PC-9 (cell line): ENCODE results near the gene AIRE. TPM values are rescaled to one million over a fixed set of nuclear protein-coding genes. Genes with fewer than 3 reads are reported as not detected.

ENCODE experiments used
- BruUV-seq: library from RNA; stranded (reverse); fragments of 400-500 nt; replicated peaks from 2 replicates; lab custom pipeline; 2021; lab: Mats Ljungman, UMichigan
- CTCF ChIA-PET: fragments of 300-600 bp; sonication (Branson Sonifier 250); formaldehyde crosslinking; loops from one replicate; lab custom pipeline; 2022; ENCODE audit warnings: antibody characterized with exemption; lab: Charles Lee
- POLR2A ChIA-PET: fragments of 300-600 bp; sonication (Branson Sonifier 250); formaldehyde crosslinking; loops from one replicate; lab custom pipeline; 2022; ENCODE audit warnings: antibody characterized with exemption; ENCODE audit not compliant: unreplicated experiment; lab: Charles Lee
- DNase-seq, 2 experiments: peaks; one replicate each; pipeline versions ENCODE4 v3.0.0 to v3.0.0-alpha.2; 2015 to 2022; ENCODE audit warnings: mixed read lengths in 1 of 2
- H2AFZ ChIP-seq: fragments of 200-600 bp; sonication (generic); 2 replicates; pipeline ENCODE4 v1.8.1; 2017; ENCODE audit warnings: antibody characterized with exemption
- H3F3A ChIP-seq: fragments of 200-600 bp; sonication (generic); 2 replicates; pipeline ENCODE4 v1.8.1; 2017; ENCODE audit warnings: antibody characterized with exemption, mild to moderate bottlenecking, low read depth; ENCODE audit not compliant: insufficient read depth
- H3K27ac ChIP-seq: fragments of 200-600 bp; sonication (generic); 2 replicates; pipeline ENCODE4 v1.6.1; 2016; ENCODE audit warnings: mixed run types
- H3K27me3 ChIP-seq: fragments of 200-600 bp; sonication (generic); 2 replicates; pipeline ENCODE4 v1.6.1; 2016; ENCODE audit warnings: low read depth, mixed run types; ENCODE audit not compliant: insufficient read depth
- H3K36me3 ChIP-seq: fragments of 200-600 bp; sonication (generic); 2 replicates; pipeline ENCODE4 v1.6.1; 2016; ENCODE audit warnings: low read depth, mixed run types
- H3K4me1 ChIP-seq: fragments of 200-600 bp; sonication (generic); replicated peaks from 2 replicates; pipeline ENCODE4 v1.6.1; 2016; ENCODE audit warnings: mixed run types; ENCODE audit not compliant: insufficient read depth
- H3K4me2 ChIP-seq: fragments of 200-600 bp; sonication (generic); 2 replicates; pipeline ENCODE4 v1.6.1; 2017; ENCODE audit warnings: mixed run types
- H3K4me3 ChIP-seq: fragments of 200-600 bp; sonication (generic); 2 replicates; pipeline ENCODE4 v1.6.1; 2016; ENCODE audit warnings: mixed run types
- H3K79me2 ChIP-seq: fragments of 200-600 bp; sonication (generic); 2 replicates; pipeline ENCODE4 v1.6.1; 2017; ENCODE audit warnings: low read depth, mixed run types
- H3K9me2 ChIP-seq: fragments of 200-600 bp; sonication (generic); 2 replicates; pipeline ENCODE4 v1.8.1; 2017; ENCODE audit warnings: mild to moderate bottlenecking; ENCODE audit not compliant: insufficient read depth
- H3K9me3 ChIP-seq: fragments of 200-600 bp; sonication (generic); 2 replicates; pipeline ENCODE4 v1.8.1; 2016; ENCODE audit warnings: low read depth; ENCODE audit not compliant: insufficient read depth
- H4K20me1 ChIP-seq: fragments of 200-600 bp; sonication (generic); 2 replicates; pipeline ENCODE4 v1.8.1; 2017; ENCODE audit not compliant: insufficient read depth
- EZH2 ChIP-seq: fragments of 200-600 bp; sonication (generic); IDR thresholded peaks from 2 replicates; pipeline ENCODE4 v1.8.0; 2017; ENCODE audit warnings: antibody characterized with exemption, low read depth
- intact Hi-C: fragments of 100-400 bp; cut with micrococcal nuclease; formaldehyde crosslinking; loops from one replicate; pipeline ENCODE4 v1.10.0; 2022; ENCODE audit not compliant: unreplicated experiment
- total RNA-seq: library from RNA; stranded (reverse); gene quantifications from 2 replicates; pipeline ENCODE4 v1.2.3, GENCODE V29; 2021
- TF ChIP-seq, protein P1 (sequence below): fragments of 200-600 bp; sonication (generic); conservative IDR thresholded peaks from 2 replicates; pipeline ENCODE4 v1.6.1; 2017; ENCODE audit warnings: mixed run types, antibody characterized with exemption, mild to moderate bottlenecking, moderate library complexity

The AIRE gene
- total RNA-seq, 1 experiment from 2014 or later = not detected

GRCh38 chr21:44322621-44323325 lies 37.1 kb downstream of the AIRE start:
- no TSS peak for BruUV-seq
- intact Hi-C loops = no loop called here
- TF ChIP-seq, protein P1, sequence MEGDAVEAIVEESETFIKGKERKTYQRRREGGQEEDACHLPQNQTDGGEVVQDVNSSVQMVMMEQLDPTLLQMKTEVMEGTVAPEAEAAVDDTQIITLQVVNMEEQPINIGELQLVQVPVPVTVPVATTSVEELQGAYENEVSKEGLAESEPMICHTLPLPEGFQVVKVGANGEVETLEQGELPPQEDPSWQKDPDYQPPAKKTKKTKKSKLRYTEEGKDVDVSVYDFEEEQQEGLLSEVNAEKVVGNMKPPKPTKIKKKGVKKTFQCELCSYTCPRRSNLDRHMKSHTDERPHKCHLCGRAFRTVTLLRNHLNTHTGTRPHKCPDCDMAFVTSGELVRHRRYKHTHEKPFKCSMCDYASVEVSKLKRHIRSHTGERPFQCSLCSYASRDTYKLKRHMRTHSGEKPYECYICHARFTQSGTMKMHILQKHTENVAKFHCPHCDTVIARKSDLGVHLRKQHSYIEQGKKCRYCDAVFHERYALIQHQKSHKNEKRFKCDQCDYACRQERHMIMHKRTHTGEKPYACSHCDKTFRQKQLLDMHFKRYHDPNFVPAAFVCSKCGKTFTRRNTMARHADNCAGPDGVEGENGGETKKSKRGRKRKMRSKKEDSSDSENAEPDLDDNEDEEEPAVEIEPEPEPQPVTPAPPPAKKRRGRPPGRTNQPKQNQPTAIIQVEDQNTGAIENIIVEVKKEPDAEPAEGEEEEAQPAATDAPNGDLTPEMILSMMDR = no peak
- no peak for TF ChIP-seq EZH2
- DNase-seq = no peak
- H3K27ac ChIP-seq = no peak overlapping the region
- no peak overlapping the region for H3K4me3 ChIP-seq
- H3K4me2 ChIP-seq = no peak overlapping the region
- no peaks in the 10 kb centered on the region for H3F3A ChIP-seq
- H3K4me1 ChIP-seq = no peaks in the 10 kb centered on the region
- H2AFZ ChIP-seq = no peak overlapping the region
- H3K79me2 ChIP-seq = no peaks in the 10 kb centered on the region
- no peaks in the 10 kb centered on the region for H3K9me3 ChIP-seq
- H4K20me1 ChIP-seq = no peaks in the 10 kb centered on the region
- ChIA-PET POLR2A (no interaction called here), CTCF (no interaction called here)
- H3K36me3 ChIP-seq = no peaks in the 10 kb centered on the region
- no peaks in the 10 kb centered on the region for H3K27me3 ChIP-seq
- H3K9me2 ChIP-seq = no peaks in the 10 kb centered on the region

DNA sequence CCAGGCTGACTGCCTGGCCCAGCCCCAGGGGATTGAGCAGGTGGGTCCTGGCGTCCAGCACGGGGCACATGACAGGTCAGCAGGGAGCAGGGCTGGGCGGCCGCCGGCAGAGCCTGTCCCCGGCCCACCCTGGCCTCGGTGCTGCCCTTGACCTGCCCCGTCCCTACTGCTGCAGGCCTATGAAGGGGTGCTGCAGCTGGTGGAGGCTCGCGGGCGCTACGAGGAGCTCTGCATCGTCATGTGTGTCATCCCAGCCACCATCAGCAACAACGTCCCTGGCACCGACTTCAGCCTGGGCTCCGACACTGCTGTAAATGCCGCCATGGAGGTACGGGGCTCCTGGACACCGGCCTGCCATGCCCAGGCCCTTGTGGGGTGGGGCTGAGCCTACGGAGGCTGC lies 37.9 kb downstream of the AIRE start:
- Histone ChIP-seq H4K20me1 (no peaks in the 10 kb centered on the region), H3K9me2 (no peaks in the 10 kb centered on the region), H3K4me1 (no peaks in the 10 kb centered on the region), H3K36me3 (no peaks in the 10 kb centered on the region), H2AFZ (no peak overlapping the region), H3K4me3 (no peak overlapping the region), H3F3A (no peaks in the 10 kb centered on the region), H3K79me2 (no peaks in the 10 kb centered on the region), H3K4me2 (no peak overlapping the region), H3K9me3 (no peaks in the 10 kb centered on the region), H3K27ac (no peak overlapping the region), H3K27me3 (no peaks in the 10 kb centered on the region)
- TF ChIP-seq, protein P1 = no peak
- ChIA-PET POLR2A (no interaction called here), CTCF (no interaction called here)
- BruUV-seq = no TSS peak
- DNase-seq = no peak
- intact Hi-C loops = no loop called here

- DNase-seq = no peak
- Histone ChIP-seq H3K4me1 (no peaks in the 10 kb centered on the region), H3K4me2 (no peak overlapping the region), H2AFZ (no peak overlapping the region), H3K27me3 (no peaks in the 10 kb centered on the region), H3K36me3 (no peaks in the 10 kb centered on the region), H3K4me3 (no peak overlapping the region), H4K20me1 (no peaks in the 10 kb centered on the region), H3K9me2 (no peaks in the 10 kb centered on the region), H3K27ac (no peak overlapping the region), H3K79me2 (no peaks in the 10 kb centered on the region), H3K9me3 (no peaks in the 10 kb centered on the region), H3F3A (no peaks in the 10 kb centered on the region; the same call in 1 of the 2 replicates)
- intact Hi-C loops = no loop called here
- TF ChIP-seq, protein P1 = no peak
- no peak for TF ChIP-seq EZH2
- POLR2A ChIA-PET = no interaction called here
- CTCF ChIA-PET = no interaction called here
- no TSS peak for BruUV-seq
Observed at GRCh38 chr21:44324106-44324853, 38.6 kb downstream of the AIRE start.
